Hindlimb muscle (tissue), 1 donor: ENCODE measurements around the gene SF3B3. TPM values are rescaled to one million over a fixed set of nuclear protein-coding genes. Genes with fewer than 3 reads are reported as not detected.
A peak's percentile ranks its signal among the peaks of the same experiment; 100 is the strongest.

Experiments
- DNase-seq: peaks from one replicate; pipeline ENCODE4 v3.0.0-alpha.2; 2013
- polyA plus RNA-seq: library from polyadenylated mRNA; unstranded; fragments of 120-200 nt; gene quantifications from one replicate; pipeline ENCODE4 v1.2.1, GENCODE V29; 2013; ENCODE audit not compliant: insufficient read length

The SF3B3 gene
- polyA plus RNA-seq, result 208 TPM

- peak; percentile 79 for DNase-seq
Measured at GRCh38 chr16:70523743-70524398, at the start of gene SF3B3. Gene SF3B3 (plus strand): TSS chr16:70523816. CDS start chr16:70526657, 2,841 bp downstream.

- no peak for DNase-seq
Measured at GRCh38 chr16:70474320-70475053, 49.1 kb upstream of the SF3B3 start.

- no peak for DNase-seq
Measured at GRCh38 chr16:70475054-70475871, 48.4 kb upstream of the SF3B3 start.

GRCh38 chr16:70476272-70477020 lies 47.2 kb upstream of the SF3B3 start:
- DNase-seq, result no peak

GRCh38 chr16:70478169-70478568 lies 45.4 kb upstream of the SF3B3 start:
- no peak for DNase-seq

- no peak for DNase-seq
Measured at GRCh38 chr16:70478912-70479341, 44.7 kb upstream of the SF3B3 start.

GRCh38 chr16:70480127-70481105 lies 43.2 kb upstream of the SF3B3 start:
- DNase-seq, result no peak

GRCh38 chr16:70481929-70482536 lies 41.6 kb upstream of the SF3B3 start:
- no peak for DNase-seq

GRCh38 chr16:70482624-70483023 lies 41.0 kb upstream of the SF3B3 start:
- DNase-seq, result no peak

- DNase-seq, result no peak
Measured at GRCh38 chr16:70483426-70483825, 40.2 kb upstream of the SF3B3 start.

- no peak for DNase-seq
Measured at GRCh38 chr16:70484867-70485266, 38.7 kb upstream of the SF3B3 start.

GRCh38 chr16:70490261-70490660 lies 33.4 kb upstream of the SF3B3 start:
- no peak for DNase-seq

GRCh38 chr16:70493802-70494201 lies 29.8 kb upstream of the SF3B3 start:
- no peak for DNase-seq

- DNase-seq, result no peak
Measured at GRCh38 chr16:70494202-70494770, 29.3 kb upstream of the SF3B3 start.

- no peak for DNase-seq
Measured at GRCh38 chr16:70494777-70495176, 28.8 kb upstream of the SF3B3 start.

- no peak for DNase-seq
Measured at GRCh38 chr16:70495425-70496182, 28.0 kb upstream of the SF3B3 start.

GRCh38 chr16:70496513-70496912 lies 27.1 kb upstream of the SF3B3 start:
- DNase-seq, result no peak

- DNase-seq, result no peak
Measured at GRCh38 chr16:70508752-70509151, 14.9 kb upstream of the SF3B3 start.

- DNase-seq, result no peak
Measured at GRCh38 chr16:70510216-70510615, 13.4 kb upstream of the SF3B3 start.

- DNase-seq, result no peak
Measured at GRCh38 chr16:70511833-70512232, 11.8 kb upstream of the SF3B3 start.
